HG02763 (cell line): Measurements from ENCODE around the gene ALDH2.
"Not testable (repeated sequence)": the region's sequence is repeated elsewhere in the genome, so short reads cannot be mapped to it uniquely, and the experiment has no call there.

Experiments used
- ATAC-seq: cut with Tn5 transposase; IDR thresholded peaks from one replicate; pipeline ENCODE4 v1.9.1; 2021; ENCODE audit warnings: mild to moderate bottlenecking, moderate library complexity; ENCODE audit not compliant: unreplicated experiment

Gene ALDH2

GRCh38 chr12:111823891-111824290, 57.2 kb downstream of the ALDH2 start:
- ATAC-seq: no peak

- ATAC-seq: not testable (repeated sequence)
These were observed 57.6 kb downstream of the ALDH2 start for GRCh38 chr12:111824312-111824711.

- ATAC-seq: no peak
These were observed 58.8 kb downstream of the ALDH2 start for GRCh38 chr12:111825509-111825908.

- ATAC-seq: no peak
These were observed 59.6 kb downstream of the ALDH2 start for GRCh38 chr12:111826316-111826715.

GRCh38 chr12:111826992-111827391, 60.3 kb downstream of the ALDH2 start:
- ATAC-seq: no peak

GRCh38 chr12:111827907-111828306, 61.2 kb downstream of the ALDH2 start:
- no peak for ATAC-seq

- ATAC-seq: no peak
These were observed 61.7 kb downstream of the ALDH2 start for GRCh38 chr12:111828338-111828979.

GRCh38 chr12:111829635-111830034, 62.9 kb downstream of the ALDH2 start:
- not testable (repeated sequence) for ATAC-seq

GRCh38 chr12:111834740-111835386, 68.1 kb downstream of the ALDH2 start:
- not testable (repeated sequence) for ATAC-seq

- ATAC-seq: not testable (repeated sequence)
These were observed 68.9 kb downstream of the ALDH2 start for GRCh38 chr12:111835531-111836181.

GRCh38 chr12:111838353-111838752, 71.6 kb downstream of the ALDH2 start:
- no peak for ATAC-seq

GRCh38 chr12:111840807-111841206, 74.1 kb downstream of the ALDH2 start:
- no peak for ATAC-seq

GRCh38 chr12:111841236-111841749, 74.6 kb downstream of the ALDH2 start:
- ATAC-seq: no peak

- peak; percentile 81 for ATAC-seq
These were observed 75.2 kb downstream of the ALDH2 start, which contains the start of gene MAPKAPK5 for GRCh38 chr12:111841750-111842555. Gene MAPKAPK5, plus strand, starts transcription at chr12:111842228. Its CDS starts 506 bp downstream, at chr12:111842734.

GRCh38 chr12:111842556-111843396, 76.0 kb downstream of the ALDH2 start:
- no peak for ATAC-seq

- no peak for ATAC-seq
These were observed 79.3 kb downstream of the ALDH2 start for GRCh38 chr12:111846016-111846415.

GRCh38 chr12:111850526-111850925, 83.8 kb downstream of the ALDH2 start:
- ATAC-seq: no peak

GRCh38 chr12:111858186-111858585, 91.5 kb downstream of the ALDH2 start:
- no peak for ATAC-seq

GRCh38 chr12:111858778-111859177, 92.0 kb downstream of the ALDH2 start:
- ATAC-seq: no peak

- ATAC-seq: no peak
These were observed 98.2 kb downstream of the ALDH2 start for GRCh38 chr12:111864913-111865312.
